Tibial nerve (tissue), 4 donors: ENCODE data around the gene TNFAIP2.

Source experiments
- EP300 ChIP-seq, 2 donors: sonication (generic); formaldehyde crosslinking; IDR thresholded peaks; one replicate each; pipeline ENCODE4 v1.6.1; 2017; ENCODE audit warnings: antibody characterized with exemption in 2 of 2, mild to moderate bottlenecking in 1 of 2
- POLR2A ChIP-seq, 2 donors: fragments of 450-650 bp; IDR thresholded peaks; one replicate each; pipeline ENCODE4 v1.6.1; 2017; ENCODE audit warnings: antibody characterized with exemption in 2 of 2, mild to moderate bottlenecking in 2 of 2, moderate library complexity in 2 of 2
- TF ChIP-seq, protein P1 (sequence below), 5 experiments: fragments of 200-600 bp in 3 of 5; fragments of 450-650 bp in 2 of 5; sonication (generic) in 3 of 5; IDR thresholded peaks; one replicate each; pipeline ENCODE4 v1.5.1; 2016 to 2019; ENCODE audit warnings: antibody characterized with exemption in 5 of 5, mild to moderate bottlenecking in 3 of 5, moderate library complexity in 2 of 5

DNA sequence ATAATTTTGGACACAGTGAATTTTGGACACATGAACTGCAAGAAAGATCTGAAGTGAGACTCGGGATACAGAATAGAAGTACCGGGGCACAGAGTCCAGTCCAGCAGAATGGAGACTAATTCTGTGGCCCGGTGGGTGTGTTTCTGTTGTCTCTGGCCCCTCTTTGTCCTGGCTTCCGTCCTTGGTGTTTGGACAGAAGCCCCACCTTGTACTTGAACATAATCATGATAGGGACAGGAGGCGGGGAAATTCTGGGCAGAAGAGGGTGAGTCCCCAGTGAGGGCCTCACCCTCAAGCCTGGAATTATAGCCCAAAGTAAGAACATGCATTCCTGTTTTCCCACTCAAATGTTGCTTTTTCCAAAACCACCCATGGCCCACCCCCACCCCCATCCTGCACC is 39.9 kb downstream of the TNFAIP2 start:
- TF ChIP-seq EP300 (IDR thresholded peaks at IDR 0.05): no peak
- TF ChIP-seq, protein P1, sequence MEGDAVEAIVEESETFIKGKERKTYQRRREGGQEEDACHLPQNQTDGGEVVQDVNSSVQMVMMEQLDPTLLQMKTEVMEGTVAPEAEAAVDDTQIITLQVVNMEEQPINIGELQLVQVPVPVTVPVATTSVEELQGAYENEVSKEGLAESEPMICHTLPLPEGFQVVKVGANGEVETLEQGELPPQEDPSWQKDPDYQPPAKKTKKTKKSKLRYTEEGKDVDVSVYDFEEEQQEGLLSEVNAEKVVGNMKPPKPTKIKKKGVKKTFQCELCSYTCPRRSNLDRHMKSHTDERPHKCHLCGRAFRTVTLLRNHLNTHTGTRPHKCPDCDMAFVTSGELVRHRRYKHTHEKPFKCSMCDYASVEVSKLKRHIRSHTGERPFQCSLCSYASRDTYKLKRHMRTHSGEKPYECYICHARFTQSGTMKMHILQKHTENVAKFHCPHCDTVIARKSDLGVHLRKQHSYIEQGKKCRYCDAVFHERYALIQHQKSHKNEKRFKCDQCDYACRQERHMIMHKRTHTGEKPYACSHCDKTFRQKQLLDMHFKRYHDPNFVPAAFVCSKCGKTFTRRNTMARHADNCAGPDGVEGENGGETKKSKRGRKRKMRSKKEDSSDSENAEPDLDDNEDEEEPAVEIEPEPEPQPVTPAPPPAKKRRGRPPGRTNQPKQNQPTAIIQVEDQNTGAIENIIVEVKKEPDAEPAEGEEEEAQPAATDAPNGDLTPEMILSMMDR (IDR thresholded peaks at IDR 0.05): no peak
- TF ChIP-seq POLR2A (IDR thresholded peaks at IDR 0.05): no peak
